ENCODE measurements around the gene SGSM1.
A peak's percentile ranks its signal among the peaks of the same experiment; 100 is the strongest.
"Not testable (repeated sequence)": the region's sequence is repeated elsewhere in the genome, so short reads cannot be mapped to it uniquely, and the experiment has no call there.

Gene SGSM1

DNA sequence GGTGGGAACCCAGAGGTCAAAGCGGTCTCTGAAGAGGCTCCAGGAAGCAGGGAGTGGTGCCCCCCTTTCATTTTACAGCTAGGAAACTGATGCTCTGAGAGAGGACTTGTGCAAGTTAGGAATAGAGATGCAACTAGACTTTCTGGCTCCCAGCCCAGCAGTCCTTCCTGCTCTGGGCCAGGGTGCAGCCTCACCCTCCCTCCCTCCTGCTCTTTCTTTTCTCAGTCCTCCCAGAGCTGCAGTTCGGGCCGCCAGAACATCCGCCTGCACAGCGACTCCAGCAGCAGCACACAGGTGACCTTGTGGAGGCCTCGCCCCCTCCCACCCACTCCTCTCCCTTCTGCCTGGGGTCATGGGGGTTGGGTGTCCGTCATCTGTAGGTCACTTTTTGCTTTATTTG lies 89.0 kb downstream of the SGSM1 start:
- DNase-seq (ENCODE audit: low read depth in 1 of 2, low spot score in 1 of 2): peak; percentile 9 to 47
- in situ Hi-C loops (cut with HindIII; ENCODE audit: low pct_unique_long_range_greater_than_20kb, low sequenced_read_pairs): no loop called here
- TF ChIP-seq JUND (IDR thresholded peaks at IDR 0.05; ENCODE audit: low read depth): no peak

GRCh38 chr22:24901448-24901847 lies 95.4 kb downstream of the SGSM1 start:
- in situ Hi-C loops (cut with HindIII; ENCODE audit: low pct_unique_long_range_greater_than_20kb, low sequenced_read_pairs): no loop called here
- no peak for TF ChIP-seq JUND (IDR thresholded peaks at IDR 0.05; ENCODE audit: low read depth)
- DNase-seq (ENCODE audit: low read depth in 1 of 2, low spot score in 1 of 2): no peak

DNA sequence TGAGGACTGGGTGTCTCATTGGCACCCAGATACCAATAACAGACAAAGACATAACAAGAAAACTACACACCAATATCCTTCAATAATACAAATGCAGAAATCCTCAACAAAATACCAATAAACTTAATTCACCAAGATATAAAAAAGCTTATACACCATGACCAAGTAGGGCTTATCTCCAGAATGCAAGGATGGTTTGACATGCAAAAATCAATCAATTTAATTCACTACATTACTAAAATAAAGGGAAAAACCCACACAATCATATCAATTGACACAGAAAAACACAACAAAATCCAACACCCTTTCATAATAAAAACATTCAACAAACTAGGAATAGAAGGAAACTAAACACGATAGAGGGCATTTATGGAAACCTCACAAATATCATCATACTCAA lies 99.9 kb downstream of the SGSM1 start:
- TF ChIP-seq JUND (IDR thresholded peaks at IDR 0.05; ENCODE audit: low read depth): no peak
- in situ Hi-C loops (cut with HindIII; ENCODE audit: low pct_unique_long_range_greater_than_20kb, low sequenced_read_pairs): no loop called here
- DNase-seq (ENCODE audit: low read depth in 1 of 2, low spot score in 1 of 2): no peak

DNA sequence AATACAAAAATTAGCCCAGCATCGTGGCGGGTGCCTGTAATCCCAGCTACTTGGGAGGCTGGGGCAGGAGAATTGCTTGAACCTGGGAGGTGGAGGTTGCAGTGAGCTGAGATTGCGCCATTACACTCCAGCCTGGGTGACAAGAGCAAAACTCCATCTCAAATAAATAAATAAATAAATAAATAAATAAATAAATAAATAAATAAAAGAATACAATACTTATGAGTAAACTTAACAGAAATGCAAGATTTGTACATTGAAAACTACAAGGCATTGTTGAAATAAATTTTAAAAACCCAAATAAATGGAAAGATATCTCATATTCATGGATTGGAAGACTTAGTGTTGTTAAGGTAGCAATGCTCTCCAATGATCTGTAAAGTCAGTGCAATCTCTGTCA lies 101.1 kb downstream of the SGSM1 start:
- in situ Hi-C loops (cut with HindIII; ENCODE audit: low pct_unique_long_range_greater_than_20kb, low sequenced_read_pairs); DNase-seq (ENCODE audit: low read depth in 1 of 2, low spot score in 1 of 2): not testable (repeated sequence)

GRCh38 chr22:24920029-24920428 lies 114.0 kb downstream of the SGSM1 start:
- in situ Hi-C loops (cut with HindIII; ENCODE audit: low pct_unique_long_range_greater_than_20kb, low sequenced_read_pairs): no loop called here
- no peak for DNase-seq (ENCODE audit: low read depth in 1 of 2, low spot score in 1 of 2)
- TF ChIP-seq JUND (IDR thresholded peaks at IDR 0.05; ENCODE audit: low read depth): no peak

DNA sequence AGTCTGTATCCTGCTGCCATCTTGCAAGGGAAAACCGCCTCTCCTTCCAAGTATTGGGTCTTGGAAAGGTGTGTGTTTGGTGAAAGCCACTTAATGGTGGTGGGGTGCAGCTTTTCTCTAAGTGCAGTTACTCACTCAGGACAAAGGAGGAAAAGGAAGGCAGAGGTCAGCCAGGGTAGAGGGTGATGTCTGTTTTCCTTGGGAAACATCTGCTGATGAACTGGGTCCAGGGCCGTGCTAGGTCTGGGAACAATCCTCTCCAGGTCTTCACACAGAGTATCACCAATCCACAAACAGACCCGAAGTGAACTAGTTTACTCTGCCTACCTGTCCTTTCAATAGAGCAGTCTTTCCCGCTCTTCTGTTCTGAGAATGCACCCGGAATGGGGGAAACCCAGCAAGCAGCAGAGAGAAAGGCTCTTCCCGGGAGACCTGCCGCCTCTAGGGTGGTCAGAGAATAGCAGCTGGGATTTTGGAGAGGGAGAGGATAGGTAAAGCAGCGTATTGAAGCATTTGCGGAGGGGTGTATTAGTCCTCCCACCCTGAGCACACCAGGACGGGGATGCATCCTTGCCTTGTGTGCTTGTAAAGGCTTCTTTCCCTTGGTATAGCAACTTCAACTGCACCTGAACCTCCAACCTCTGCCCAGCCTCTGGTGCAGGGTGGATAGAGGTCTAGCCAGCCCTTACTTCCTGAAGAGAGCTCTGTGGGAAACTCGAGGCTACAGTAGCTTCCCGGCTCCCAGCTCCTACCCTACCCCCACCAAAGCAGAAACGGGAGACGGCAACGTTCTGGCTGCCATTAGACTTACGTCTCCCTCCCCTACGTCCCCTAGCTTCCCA lies 119.8 kb downstream of the SGSM1 start:
- TF ChIP-seq JUND (IDR thresholded peaks at IDR 0.05; ENCODE audit: low read depth): no peak
- DNase-seq (ENCODE audit: low read depth in 1 of 2, low spot score in 1 of 2): no peak
- in situ Hi-C loops (cut with HindIII; ENCODE audit: low pct_unique_long_range_greater_than_20kb, low sequenced_read_pairs): no loop called here

- DNase-seq (ENCODE audit: low read depth in 1 of 2, low spot score in 1 of 2): no peak
- in situ Hi-C loops (cut with HindIII; ENCODE audit: low pct_unique_long_range_greater_than_20kb, low sequenced_read_pairs): no loop called here
- TF ChIP-seq JUND (IDR thresholded peaks at IDR 0.05; ENCODE audit: low read depth): no peak
These were observed 120.4 kb downstream of the SGSM1 start for GRCh38 chr22:24926428-24926725.

GRCh38 chr22:24926849-24927579 lies 121.0 kb downstream of the SGSM1 start:
- no peak for TF ChIP-seq JUND (IDR thresholded peaks at IDR 0.05; ENCODE audit: low read depth)
- peak in 1 of 2 experiments; percentile 26 for DNase-seq (ENCODE audit: low read depth in 1 of 2, low spot score in 1 of 2)
- in situ Hi-C loops (cut with HindIII; ENCODE audit: low pct_unique_long_range_greater_than_20kb, low sequenced_read_pairs): no loop called here

GRCh38 chr22:24928322-24928721 lies 122.3 kb downstream of the SGSM1 start:
- DNase-seq (ENCODE audit: low read depth in 1 of 2, low spot score in 1 of 2): no peak
- in situ Hi-C loops (cut with HindIII; ENCODE audit: low pct_unique_long_range_greater_than_20kb, low sequenced_read_pairs): no loop called here
- no peak for TF ChIP-seq JUND (IDR thresholded peaks at IDR 0.05; ENCODE audit: low read depth)

DNA sequence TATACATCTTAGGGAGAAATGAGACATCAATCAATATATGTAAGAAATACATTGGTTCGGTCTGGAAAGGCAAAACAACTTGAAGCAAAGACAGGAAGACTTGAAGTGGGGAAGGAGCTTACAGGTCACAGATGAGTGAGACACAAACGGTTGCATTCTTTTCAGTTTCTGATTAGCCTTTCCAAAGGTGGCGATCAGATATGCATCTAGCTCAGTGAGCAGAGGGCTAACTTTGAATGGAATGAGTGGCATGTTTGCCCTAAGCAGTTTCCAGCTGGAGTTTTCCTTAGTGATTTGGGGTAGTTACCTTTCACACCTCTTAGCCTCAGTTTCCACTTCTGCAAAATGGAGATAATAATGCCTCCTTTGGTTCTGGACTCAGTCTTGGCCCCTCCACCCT lies 124.7 kb downstream of the SGSM1 start:
- TF ChIP-seq JUND (IDR thresholded peaks at IDR 0.05; ENCODE audit: low read depth): no peak
- no peak for DNase-seq (ENCODE audit: low read depth in 1 of 2, low spot score in 1 of 2)
- in situ Hi-C loops (cut with HindIII; ENCODE audit: low pct_unique_long_range_greater_than_20kb, low sequenced_read_pairs): no loop called here

GRCh38 chr22:24935771-24936483 lies 129.9 kb downstream of the SGSM1 start:
- in situ Hi-C loops (cut with HindIII; ENCODE audit: low pct_unique_long_range_greater_than_20kb, low sequenced_read_pairs): no loop called here

GRCh38 chr22:24937114-24937513 lies 131.1 kb downstream of the SGSM1 start:
- DNase-seq (ENCODE audit: low read depth in 1 of 2, low spot score in 1 of 2): peak; percentile 17 to 70
- in situ Hi-C loops (cut with HindIII; ENCODE audit: low pct_unique_long_range_greater_than_20kb, low sequenced_read_pairs): no loop called here

More at GRCh38 chr22:24935771-24936483, 129.9 kb downstream of the SGSM1 start:
- no peak for TF ChIP-seq JUND (IDR thresholded peaks at IDR 0.05; ENCODE audit: low read depth)
- DNase-seq (ENCODE audit: low read depth in 1 of 2, low spot score in 1 of 2): no peak

More at GRCh38 chr22:24937114-24937513, 131.1 kb downstream of the SGSM1 start:
- TF ChIP-seq JUND (IDR thresholded peaks at IDR 0.05; ENCODE audit: low read depth): no peak
